Measurements from ENCODE around the gene ATG4D. TPM values are rescaled to one million over a fixed set of nuclear protein-coding genes. Genes with fewer than 3 reads are reported as not detected.
A peak's percentile ranks its signal among the peaks of the same experiment; 100 is the strongest.

ATG4D gene
- polyA plus RNA-seq, 1 of the 3 experiments (the other 2 are of a cell fraction): 22.6 TPM

- Histone ChIP-seq H3K9me2 (no peaks in the 10 kb centered on the region), H2AFZ (ENCODE audit: low read depth) (peak overlapping the region; percentile 89; the same call in 1 of the 2 replicates), H4K20me1 (ENCODE audit: insufficient read depth) (no peaks in the 10 kb centered on the region), H3K27me3 (ENCODE audit: insufficient read depth) (no peaks in the 10 kb centered on the region), H3K9me3 (no peaks in the 10 kb centered on the region), H3F3A (replicated peaks; ENCODE audit: insufficient read depth) (peaks cover 13% of the 10 kb centered on the region), H3K4me2 (peak overlapping the region; percentile 99), H3K27ac (ENCODE audit: low read depth in 2 of 2, low read length in 1 of 2) (peak overlapping the region; percentile 64 to 77; a peak in 3 of 4 replicates), H3K4me3 (ENCODE audit: low read depth in 2 of 2, low read length in 1 of 2) (peak overlapping the region; percentile 77 to 89), H3K36me3 (replicated peaks in 1 of 2; ENCODE audit: control insufficient read depth in 1 of 2, insufficient read depth in 2 of 2, low read length in 1 of 2) (peaks cover 5 to 8% of the 10 kb centered on the region in 2 experiments), H3K9ac (peak overlapping the region; percentile 91), H3K4me1 (ENCODE audit: control insufficient read depth in 1 of 2, insufficient read depth in 2 of 2, low read depth in 1 of 2, low read length in 1 of 2) (peaks cover 8 to 30% of the 10 kb centered on the region in 2 experiments; a peak in 3 of 4 replicates), H3K79me2 (ENCODE audit: insufficient read depth) (peaks cover 37% of the 10 kb centered on the region)
- ChIA-PET POLR2A (interaction anchor here (0.6 kb wide), 1 partner anchor 103 kb away, joined by 3 read pairs; no protein-coding TSS in a partner anchor), CTCF (interaction anchor here (0.6 to 2.5 kb wide), 5 partner anchors 12 to 848 kb away, joined by 3 to 10 read pairs (median 8); no protein-coding TSS in a partner anchor)
- TF ChIP-seq TEAD4 (IDR thresholded peaks at IDR 0.05; ENCODE audit: borderline replicate concordance, insufficient read depth): no peak
- no peak for TF ChIP-seq ZBTB33 (IDR thresholded peaks at IDR 0.05; ENCODE audit: borderline replicate concordance, low read depth)
- TF ChIP-seq JUND (IDR thresholded peaks at IDR 0.05): no peak
- no peak for TF ChIP-seq RXRA (IDR thresholded peaks at IDR 0.05; ENCODE audit: borderline replicate concordance, low read depth)
- no peak for TF ChIP-seq YY1 (IDR thresholded peaks at IDR 0.05; ENCODE audit: low read depth)
- peak; percentile 11; the same call in 1 of the 2 replicates for TF ChIP-seq RAD21 (IDR thresholded peaks at IDR 0.05; ENCODE audit: low read length)
- no peak for TF ChIP-seq FOXM1 (IDR thresholded peaks at IDR 0.05; ENCODE audit: low read depth)
- no peak for TF ChIP-seq FOSL2 (IDR thresholded peaks at IDR 0.05; ENCODE audit: borderline replicate concordance, low read depth)
- TF ChIP-seq, protein P1, sequence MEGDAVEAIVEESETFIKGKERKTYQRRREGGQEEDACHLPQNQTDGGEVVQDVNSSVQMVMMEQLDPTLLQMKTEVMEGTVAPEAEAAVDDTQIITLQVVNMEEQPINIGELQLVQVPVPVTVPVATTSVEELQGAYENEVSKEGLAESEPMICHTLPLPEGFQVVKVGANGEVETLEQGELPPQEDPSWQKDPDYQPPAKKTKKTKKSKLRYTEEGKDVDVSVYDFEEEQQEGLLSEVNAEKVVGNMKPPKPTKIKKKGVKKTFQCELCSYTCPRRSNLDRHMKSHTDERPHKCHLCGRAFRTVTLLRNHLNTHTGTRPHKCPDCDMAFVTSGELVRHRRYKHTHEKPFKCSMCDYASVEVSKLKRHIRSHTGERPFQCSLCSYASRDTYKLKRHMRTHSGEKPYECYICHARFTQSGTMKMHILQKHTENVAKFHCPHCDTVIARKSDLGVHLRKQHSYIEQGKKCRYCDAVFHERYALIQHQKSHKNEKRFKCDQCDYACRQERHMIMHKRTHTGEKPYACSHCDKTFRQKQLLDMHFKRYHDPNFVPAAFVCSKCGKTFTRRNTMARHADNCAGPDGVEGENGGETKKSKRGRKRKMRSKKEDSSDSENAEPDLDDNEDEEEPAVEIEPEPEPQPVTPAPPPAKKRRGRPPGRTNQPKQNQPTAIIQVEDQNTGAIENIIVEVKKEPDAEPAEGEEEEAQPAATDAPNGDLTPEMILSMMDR (IDR thresholded peaks at IDR 0.05): peak; percentile 49
- no peak for TF ChIP-seq GATA2 (CRISPR knock-in tag; IDR thresholded peaks at IDR 0.05)
- 21% methylated on average over 10 of the region's 10 CpGs for WGBS (ENCODE audit: low lambda C conversion rate)
- peak; percentile 76 for DNase-seq
Observed at GRCh38 chr19:10565028-10565566, 21.4 kb downstream of the ATG4D start.

GRCh38 chr19:10565567-10566407, 22.1 kb downstream of the ATG4D start, which contains the start of gene KRI1:
Gene KRI1 (minus strand): TSS chr19:10566010. CDS start chr19:10565999, 11 bp downstream.
- no peaks in the 10 kb centered on the region for H3K9me2 ChIP-seq
- CTCF ChIA-PET: interaction anchor here (0.7 to 2.6 kb wide), 7 partner anchors 15 to 134 kb away, joined by 3 to 10 read pairs (median 6); no protein-coding TSS in a partner anchor
- peak; percentile 70 for TF ChIP-seq ELF1 (IDR thresholded peaks at IDR 0.05)
- TF ChIP-seq CHD2 (IDR thresholded peaks at IDR 0.05; ENCODE audit: low read length, partially characterized antibody): peak; percentile 11
- TF ChIP-seq RXRA (IDR thresholded peaks at IDR 0.05; ENCODE audit: borderline replicate concordance, low read depth): no peak
- no peak for TF ChIP-seq FOSL2 (IDR thresholded peaks at IDR 0.05; ENCODE audit: borderline replicate concordance, low read depth)
- peak; percentile 58; the same call in 1 of the 2 replicates for TF ChIP-seq TAF1 (IDR thresholded peaks at IDR 0.05; ENCODE audit: borderline replicate concordance, low read depth, low read length)
- TF ChIP-seq, protein P2, sequence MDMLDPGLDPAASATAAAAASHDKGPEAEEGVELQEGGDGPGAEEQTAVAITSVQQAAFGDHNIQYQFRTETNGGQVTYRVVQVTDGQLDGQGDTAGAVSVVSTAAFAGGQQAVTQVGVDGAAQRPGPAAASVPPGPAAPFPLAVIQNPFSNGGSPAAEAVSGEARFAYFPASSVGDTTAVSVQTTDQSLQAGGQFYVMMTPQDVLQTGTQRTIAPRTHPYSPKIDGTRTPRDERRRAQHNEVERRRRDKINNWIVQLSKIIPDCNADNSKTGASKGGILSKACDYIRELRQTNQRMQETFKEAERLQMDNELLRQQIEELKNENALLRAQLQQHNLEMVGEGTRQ (IDR thresholded peaks at IDR 0.05; ENCODE audit: borderline replicate concordance, low read depth, low read length): no peak
- no peak for TF ChIP-seq TCF12 (IDR thresholded peaks at IDR 0.05)
- TF ChIP-seq ZBTB33 (IDR thresholded peaks at IDR 0.05; ENCODE audit: borderline replicate concordance, low read depth): no peak
- TF ChIP-seq, protein P3, sequence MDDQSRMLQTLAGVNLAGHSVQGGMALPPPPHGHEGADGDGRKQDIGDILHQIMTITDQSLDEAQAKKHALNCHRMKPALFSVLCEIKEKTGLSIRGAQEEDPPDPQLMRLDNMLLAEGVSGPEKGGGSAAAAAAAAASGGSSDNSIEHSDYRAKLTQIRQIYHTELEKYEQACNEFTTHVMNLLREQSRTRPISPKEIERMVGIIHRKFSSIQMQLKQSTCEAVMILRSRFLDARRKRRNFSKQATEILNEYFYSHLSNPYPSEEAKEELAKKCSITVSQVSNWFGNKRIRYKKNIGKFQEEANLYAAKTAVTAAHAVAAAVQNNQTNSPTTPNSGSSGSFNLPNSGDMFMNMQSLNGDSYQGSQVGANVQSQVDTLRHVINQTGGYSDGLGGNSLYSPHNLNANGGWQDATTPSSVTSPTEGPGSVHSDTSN (IDR thresholded peaks at IDR 0.05): 0 out of 2 replicates have a peak, but pooled peaks have one; percentile 42

More at GRCh38 chr19:10565567-10566407, 22.1 kb downstream of the ATG4D start, which contains the start of gene KRI1:
- POLR2A ChIA-PET: interaction anchor here (0.6 to 0.8 kb wide), 3 partner anchors 13 to 104 kb away, joined by 3 read pairs; no protein-coding TSS in a partner anchor
- peak within 1 kb of the TSS; percentile 91 for H3K9ac ChIP-seq
- H3K4me3 ChIP-seq (ENCODE audit: low read depth in 2 of 2, low read length in 1 of 2): peak within 1 kb of the TSS; percentile 77 to 89
- peak; percentile 99 for DNase-seq
- peaks cover 8 to 30% of the 10 kb centered on the region in 2 experiments; a peak in 3 of 4 replicates for H3K4me1 ChIP-seq (ENCODE audit: control insufficient read depth in 1 of 2, insufficient read depth in 2 of 2, low read depth in 1 of 2, low read length in 1 of 2)
- peaks cover 37% of the 10 kb centered on the region for H3K79me2 ChIP-seq (ENCODE audit: insufficient read depth)
- peak within 1 kb of the TSS; percentile 99 for H3K4me2 ChIP-seq
- peak within 1 kb of the TSS; percentile 89 for H2AFZ ChIP-seq (ENCODE audit: low read depth)
- no peaks in the 10 kb centered on the region for H4K20me1 ChIP-seq (ENCODE audit: insufficient read depth)
- peak within 1 kb of the TSS; percentile 64 to 77; a peak in 3 of 4 replicates for H3K27ac ChIP-seq (ENCODE audit: low read depth in 2 of 2, low read length in 1 of 2)
- peaks cover 13% of the 10 kb centered on the region for H3F3A ChIP-seq (replicated peaks; ENCODE audit: insufficient read depth)
- peaks cover 0 to 2% of the 10 kb centered on the region in 2 experiments for H3K36me3 ChIP-seq (replicated peaks in 1 of 2; ENCODE audit: control insufficient read depth in 1 of 2, insufficient read depth in 2 of 2, low read length in 1 of 2)
- WGBS (ENCODE audit: low lambda C conversion rate): 2% methylated on average over 18 of the region's 94 CpGs
- no peaks in the 10 kb centered on the region for H3K27me3 ChIP-seq (ENCODE audit: insufficient read depth)
- no peaks in the 10 kb centered on the region for H3K9me3 ChIP-seq

Measured in SK-N-SH (cell line).